GM19372 (cell line): Measurements from ENCODE around the gene EGR2.
"Not testable (repeated sequence)": the region's sequence is repeated elsewhere in the genome, so short reads cannot be mapped to it uniquely, and the experiment has no call there.

ENCODE experiments used
- ATAC-seq: cut with Tn5 transposase; IDR thresholded peaks from one replicate; pipeline ENCODE4 v1.9.1; 2021; ENCODE audit warnings: mild to moderate bottlenecking, low read depth, moderate library complexity; ENCODE audit not compliant: unreplicated experiment

The EGR2 gene

DNA sequence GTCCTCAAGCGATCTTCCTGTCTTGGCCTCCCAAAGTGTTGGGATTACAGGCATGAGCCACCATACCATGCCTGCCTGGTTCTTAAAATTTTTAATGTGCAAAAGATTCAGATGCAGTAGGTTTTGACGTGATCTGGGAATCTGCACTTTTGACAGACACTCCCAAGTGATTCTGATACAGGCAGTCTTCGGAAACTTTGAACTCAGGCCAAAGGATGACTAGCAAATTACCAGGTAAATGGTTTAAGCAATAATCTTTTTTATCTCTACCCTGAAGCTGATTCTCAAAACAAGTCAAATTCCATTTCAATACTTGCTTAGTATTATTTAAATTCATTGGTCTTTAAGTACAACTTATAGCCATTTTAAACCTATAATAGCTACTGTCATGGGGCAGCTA lies 14.3 kb downstream of the EGR2 start:
- ATAC-seq = no peak

DNA sequence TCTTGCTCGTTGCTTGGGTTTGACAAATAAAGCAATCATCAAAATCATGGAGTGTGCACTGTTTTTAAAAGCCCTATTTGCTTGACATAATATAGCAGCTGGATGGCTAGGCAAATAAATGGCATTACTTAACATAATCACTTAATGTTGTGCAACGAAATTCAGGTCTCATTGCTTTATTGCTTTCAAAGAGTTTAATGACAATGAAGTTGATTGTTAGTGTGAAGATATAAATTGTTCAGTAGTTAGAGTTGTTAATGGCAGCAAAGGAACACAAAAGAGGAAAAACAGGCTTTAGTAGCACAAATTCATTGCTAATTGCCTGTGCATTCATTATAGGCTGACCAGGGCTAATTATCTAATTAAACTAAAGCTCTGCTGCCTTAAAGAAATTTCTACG lies 19.3 kb downstream of the EGR2 start:
- ATAC-seq = no peak

DNA sequence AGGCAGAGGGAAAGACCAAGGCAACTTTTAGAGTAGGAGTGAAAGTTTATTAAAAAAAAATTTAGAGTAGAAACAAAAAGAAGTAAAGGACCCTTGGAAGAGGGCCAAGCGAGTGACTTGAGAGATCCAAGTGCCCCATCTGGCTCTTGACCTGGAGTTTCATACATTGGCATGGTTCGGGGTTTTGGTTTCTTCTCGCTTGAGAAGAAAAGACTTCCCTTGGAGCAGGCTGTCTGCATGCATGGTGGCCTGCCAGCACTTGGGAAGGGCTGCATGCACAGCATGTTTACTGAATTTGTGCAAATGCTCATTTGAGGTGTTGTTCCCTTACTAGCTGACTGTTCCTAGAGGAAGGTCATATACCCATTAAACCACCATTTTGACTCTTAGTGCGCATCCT lies 20.4 kb downstream of the EGR2 start:
- ATAC-seq = no peak

DNA sequence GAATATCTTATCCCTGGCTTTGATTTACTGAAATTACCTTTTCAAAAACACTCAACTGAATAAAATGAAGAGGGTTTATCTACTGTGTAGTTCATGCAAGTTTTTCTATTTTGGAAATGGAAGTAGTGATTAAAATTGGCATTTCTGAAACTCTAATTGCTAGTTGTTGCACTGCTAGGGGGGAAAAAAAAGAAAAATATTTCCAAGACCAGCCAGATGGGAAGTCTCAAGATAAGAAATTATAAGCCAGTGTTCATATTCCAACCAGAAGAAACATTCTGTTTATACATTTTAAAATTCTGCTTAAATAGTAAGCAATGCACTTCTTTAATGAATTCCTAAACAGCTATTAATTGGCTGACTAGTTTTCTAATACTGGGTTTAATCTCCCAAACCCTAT lies 21.1 kb downstream of the EGR2 start:
- no peak for ATAC-seq

DNA sequence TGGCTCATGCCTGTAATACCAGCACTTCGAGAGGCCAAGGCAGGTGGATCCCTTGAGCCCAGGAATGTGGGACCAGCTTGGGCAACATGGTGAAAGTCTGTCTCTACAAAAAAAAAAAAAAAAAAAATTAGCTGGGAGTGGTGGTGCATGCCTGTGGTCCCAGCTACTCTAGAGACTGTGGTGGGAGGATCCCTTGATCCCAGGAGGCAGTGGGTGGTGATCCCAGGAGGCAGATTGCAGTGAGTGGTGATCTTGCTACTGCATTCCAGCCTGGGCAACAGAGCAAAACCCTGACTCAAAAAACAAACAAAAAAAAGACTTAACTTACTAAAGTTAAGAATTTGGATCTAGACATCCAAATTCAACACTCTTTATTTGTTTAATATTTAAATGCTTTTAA lies 21.9 kb downstream of the EGR2 start:
- ATAC-seq = no peak

DNA sequence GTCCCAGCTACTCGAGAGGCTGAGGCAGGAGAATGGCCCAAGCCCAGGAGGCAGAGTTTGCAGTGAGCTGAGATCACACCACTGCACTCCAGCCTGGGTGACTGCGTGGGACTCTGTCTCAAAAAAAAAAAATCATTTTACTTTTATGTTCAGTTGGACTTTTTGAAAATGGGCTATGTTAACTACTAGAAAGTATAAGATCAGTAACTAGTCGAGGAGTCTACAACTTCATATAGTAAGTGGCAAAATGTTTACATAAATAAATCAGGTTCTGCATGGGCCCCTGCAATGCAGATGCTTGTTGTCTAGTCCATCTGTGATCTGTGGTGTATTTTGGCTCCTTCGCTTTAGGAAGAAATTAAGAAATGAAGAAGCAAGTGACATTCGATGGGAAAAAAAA lies 23.9 kb downstream of the EGR2 start:
- ATAC-seq = no peak

DNA sequence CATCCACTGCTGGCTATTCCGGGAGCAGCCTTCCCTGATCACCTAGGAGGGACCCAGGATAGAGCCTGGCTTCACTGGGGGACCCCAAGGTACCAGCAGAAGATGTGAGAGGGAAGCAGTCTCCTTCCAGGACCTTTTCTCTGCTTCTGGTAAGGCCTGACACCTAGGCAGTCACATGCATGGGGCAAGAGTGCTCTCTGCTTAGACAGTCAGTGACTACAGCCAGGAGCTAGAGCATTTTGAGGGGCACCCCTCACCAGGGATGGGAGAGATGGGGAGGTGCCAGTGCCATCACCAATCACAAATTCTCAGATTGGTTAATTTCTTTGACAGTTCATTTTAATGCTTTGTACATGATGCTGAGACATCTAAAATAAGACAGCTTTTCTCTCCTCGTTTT lies 25.6 kb downstream of the EGR2 start:
- ATAC-seq = no peak

DNA sequence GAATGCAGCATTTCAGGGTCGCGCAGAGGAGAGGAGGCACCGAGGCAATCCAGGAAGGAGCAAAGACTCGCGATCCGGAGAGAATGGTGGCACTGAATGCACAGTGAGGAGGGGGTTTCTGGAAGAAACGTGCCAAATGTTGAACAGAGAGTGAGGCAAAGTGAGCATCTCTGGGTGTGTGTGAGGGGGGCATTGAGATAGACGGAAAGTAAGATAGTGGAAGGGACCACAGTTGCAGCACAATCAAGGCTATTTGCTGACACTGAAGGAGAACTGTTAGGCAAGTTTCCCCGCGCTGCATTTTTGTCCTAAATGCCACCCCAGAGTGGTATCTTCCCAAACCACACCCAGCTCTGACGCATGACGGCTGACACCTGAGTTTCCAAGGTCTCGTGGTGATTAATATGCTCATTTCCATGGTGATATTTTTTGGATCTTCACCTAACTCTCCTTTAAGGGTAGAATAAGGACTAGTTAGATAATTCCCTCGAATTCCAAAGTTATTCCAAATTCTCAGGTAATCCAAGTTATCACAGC lies 26.1 kb downstream of the EGR2 start:
- ATAC-seq = no peak

DNA sequence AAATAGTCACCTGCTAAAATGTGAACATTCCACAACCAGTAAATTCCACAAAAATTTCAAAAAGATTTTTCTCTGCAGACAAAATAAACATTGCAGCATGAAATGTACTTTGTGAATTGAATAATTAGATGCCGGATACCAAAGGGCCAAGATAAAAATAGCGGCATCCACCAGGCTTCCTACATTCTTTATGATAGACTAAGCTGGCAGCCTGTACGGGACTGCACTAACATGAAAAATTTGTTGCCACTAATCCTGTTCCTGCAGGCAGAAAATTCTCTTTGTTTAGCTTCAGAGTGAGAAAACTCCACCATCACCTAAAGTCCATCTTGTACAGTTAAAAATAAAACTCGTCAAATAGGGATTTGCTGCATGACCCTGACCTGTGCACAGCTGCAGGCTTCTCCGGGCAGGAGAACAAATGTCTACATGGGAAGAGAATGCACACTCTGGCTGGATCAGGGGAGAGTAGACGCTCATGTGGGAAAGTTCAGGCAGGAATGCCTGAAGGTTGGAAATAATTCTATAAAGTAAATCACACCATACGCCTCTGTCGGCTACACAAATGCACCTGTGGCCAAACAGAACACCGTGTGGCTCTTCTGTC lies 27.2 kb downstream of the EGR2 start:
- no peak for ATAC-seq

DNA sequence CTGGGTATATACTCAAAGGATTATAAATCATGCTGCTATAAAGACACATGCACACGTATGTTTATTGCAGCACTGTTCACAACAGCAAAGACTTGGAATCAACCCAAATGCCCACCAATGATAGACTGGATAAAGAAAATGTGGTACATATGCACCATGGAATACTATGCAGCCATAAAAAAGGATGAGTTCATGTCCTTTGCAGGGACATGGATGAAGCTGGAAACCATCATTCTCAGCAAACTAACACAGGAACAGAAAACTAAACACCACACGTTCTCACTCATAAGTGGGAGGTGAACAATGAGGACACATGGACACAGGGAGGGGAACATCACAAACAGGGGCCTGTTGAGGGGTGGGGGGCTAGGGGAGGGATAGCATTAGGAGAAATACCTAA lies 27.9 kb downstream of the EGR2 start:
- ATAC-seq = not testable (repeated sequence)

DNA sequence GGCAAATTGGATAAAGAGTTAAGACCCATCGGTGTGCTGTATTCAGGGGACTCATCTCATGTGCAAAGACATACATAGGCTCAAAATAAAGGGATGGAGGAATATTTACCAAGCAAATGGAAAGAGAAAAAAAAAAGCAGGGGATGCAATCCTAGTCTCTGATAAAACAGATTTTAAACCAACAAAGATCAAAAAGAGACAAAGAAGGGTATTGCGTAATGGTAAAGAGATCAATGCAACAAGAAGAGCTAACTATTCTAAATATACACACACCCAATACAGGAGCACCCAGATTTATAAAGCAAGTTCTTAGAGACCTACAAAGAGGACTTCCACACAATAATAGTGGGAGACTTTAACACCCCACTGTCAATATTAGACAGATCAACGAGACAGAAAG lies 31.6 kb downstream of the EGR2 start:
- not testable (repeated sequence) for ATAC-seq

DNA sequence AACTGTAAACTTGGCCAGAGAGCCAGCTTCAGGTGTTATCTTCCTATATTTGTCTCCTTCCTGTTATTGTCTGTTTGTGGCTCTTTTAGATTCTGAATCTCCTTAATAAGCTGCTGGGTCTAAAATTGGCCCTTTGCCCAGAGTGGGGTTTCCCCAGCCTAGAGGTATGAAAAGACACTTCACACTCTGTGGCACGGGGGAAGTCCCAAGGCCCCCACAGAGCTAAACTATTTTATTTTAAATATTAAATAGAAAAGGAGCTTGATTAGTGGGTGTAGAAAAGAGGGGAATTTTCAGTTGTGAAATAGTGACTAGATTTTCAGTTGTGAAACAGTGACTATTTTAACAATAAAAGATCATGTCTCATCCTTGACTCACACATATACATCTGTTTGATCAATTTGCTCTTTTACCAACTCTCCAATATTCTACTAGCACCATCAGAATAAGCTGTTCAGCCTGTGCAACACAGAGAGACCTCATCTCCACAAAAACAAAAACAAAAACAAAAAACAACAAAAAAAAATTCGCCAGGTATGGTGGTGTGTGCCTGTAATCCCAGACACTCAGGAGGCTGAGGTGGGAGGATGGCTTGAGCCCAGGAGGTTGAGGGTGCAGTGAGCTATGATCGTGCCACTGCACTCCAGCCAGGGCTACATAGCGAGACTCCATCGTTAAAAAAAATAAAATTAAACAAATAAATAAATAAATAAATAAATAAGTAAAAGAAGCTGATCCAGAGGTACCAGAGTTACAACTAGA lies 36.5 kb downstream of the EGR2 start:
- peak; percentile 94 for ATAC-seq

DNA sequence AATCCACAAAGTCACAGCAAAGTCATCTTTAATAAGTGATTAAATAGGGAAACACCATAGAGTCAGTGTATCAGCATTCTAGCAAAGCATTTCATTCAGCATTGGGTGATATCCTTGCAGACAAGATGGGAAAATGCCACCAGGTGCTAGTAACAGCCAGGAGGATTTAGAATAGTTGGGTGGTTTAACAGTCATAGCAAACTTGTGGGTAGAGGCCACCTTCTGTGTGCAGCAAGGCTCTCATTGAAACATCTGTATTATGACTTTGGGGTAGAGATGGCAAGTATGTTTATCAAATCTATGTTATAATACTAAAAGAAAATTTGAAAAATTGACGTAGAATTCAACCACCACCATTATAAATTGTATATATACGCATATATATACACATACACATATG lies 38.0 kb downstream of the EGR2 start:
- ATAC-seq = no peak

DNA sequence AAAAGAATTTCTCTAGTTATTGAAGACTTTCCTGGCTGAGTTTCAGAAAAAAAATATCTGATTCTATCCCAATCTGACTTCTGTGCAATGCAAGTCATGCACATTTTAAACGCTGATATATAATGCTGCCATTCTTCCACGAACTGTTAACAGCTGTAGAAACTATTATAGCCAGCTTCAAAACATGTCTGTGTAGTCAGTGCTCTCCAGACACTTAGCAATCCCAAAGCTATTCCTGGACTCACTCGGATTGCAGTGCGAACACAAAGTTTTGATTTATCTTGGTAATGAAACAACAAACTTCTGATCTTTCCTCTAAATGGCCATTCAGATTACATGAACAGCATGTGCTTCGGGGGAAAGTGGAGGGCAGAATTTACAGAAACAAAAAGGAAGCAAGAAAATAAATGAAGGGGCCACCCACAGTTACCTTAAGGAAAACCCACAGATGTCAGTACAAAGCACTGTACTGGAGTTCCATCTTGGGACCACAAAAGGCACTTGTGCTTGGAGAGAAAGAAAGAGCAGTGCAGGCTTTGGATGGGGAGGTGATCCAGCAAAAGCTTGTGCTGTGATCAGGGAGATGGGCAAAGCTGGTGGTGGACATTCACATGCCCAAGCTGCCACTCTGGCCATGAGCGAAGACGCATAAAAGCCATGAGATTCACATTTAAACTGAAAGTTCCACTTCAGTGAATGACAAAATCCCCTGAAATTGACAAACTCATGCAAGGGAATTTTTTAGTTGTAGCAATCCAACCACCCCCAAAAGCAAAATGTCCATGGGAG lies 43.8 kb downstream of the EGR2 start:
- ATAC-seq = no peak

DNA sequence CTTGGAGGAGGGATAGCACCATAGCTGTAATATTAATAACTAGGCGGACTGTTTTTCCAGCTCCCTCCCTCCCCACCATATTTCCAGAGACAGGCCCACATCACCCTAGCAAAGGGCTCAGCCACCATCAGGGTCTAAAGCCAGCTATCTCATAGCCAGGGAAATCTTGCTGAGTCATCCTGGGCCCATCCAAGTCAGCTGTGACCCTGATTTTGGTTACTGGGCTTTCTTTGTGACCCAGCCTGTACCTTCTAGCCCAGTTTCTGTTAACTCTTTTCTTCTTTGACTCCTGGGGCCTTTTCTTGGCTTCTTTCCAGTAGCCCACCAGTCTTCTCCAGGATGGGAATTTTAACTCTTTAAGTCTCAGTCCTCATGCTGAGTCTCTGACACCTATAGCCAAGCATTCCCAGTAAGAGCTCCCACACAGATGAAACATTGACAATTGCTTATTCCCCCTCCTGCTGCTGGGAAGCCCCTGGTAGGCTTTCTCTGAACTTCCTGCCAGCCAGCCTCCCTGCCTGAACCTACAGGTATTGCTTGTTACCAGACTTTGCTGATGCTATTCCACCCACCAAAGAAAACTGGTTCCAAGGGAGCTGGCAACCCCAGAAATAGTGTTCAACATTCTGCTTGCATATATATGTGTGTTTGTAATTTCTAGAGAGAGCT lies 46.5 kb downstream of the EGR2 start:
- ATAC-seq = no peak

DNA sequence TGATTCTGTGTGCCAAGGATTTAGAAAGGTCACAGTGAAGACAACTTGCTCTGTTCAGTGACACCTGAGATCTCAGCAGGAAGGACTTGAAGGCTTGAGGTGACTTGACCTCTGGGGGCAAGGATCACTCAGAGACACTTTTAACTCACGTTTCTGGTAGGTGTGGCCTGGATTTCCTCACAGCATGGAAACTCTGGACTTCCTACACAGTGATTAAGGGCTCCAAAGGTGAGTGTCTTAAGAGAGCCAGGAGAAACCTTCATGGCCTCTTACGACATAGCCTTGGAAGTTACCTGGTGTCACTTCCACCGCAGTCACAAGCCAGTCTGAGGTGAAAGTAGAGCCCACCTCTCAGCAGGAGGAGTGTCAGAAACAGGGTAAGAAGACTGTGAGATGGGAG lies 49.8 kb downstream of the EGR2 start:
- no peak for ATAC-seq

DNA sequence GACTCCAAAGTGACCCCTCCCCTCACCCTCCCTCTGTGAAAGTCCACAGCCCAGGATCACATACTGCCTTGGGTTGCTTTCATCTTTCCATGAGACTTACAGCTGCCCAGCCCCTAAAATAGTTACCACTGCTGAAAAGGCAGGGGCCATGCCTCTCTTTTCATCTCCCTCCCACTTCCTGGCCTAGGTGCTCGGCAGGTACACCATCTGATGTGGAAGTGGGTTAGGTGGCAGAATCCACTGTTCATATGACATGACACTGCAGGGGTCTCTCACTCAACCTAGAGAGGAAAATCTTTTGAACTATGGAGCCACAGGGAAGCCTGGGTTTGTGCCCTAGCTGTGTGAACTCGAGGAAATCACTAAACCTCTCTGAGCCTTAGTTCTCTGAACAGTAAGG lies 50.4 kb downstream of the EGR2 start:
- ATAC-seq = no peak

DNA sequence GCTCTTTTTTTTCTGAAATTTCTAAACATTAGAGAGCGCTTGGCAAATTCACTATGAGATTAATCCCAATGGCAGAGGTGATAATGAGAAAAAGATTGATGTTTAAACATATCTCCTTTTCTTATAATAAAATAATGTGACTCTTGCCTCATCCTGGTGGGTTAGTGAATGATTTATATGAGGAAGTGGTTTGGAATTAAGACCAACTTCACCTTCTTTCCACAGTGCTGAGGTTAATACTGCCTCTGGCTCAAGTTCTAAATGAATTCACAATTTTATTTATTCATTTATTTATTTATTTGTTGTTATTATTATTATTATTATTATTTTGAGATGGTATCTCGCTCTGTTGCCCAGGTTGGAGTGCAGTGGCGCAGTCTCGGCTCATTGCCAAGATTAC lies 52.2 kb downstream of the EGR2 start:
- ATAC-seq = no peak

DNA sequence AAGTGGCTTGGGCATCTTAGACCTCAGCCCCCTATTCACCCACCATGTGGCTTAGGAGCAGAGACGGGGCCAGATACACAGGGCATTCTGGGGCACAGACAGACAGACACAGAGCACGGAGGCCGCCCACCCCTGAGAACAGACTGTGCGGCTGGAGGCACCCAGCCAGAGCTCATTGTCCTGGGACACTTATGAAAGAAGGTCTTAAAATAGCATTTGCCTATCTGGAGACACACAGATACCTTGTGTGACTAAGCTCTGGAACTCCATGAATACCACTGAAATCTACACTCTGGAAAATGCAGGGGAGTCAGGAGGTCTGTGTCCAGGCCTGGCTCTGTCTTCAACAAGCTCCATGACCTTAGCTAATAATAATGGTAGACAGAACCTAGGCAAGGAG lies 53.0 kb downstream of the EGR2 start:
- no peak for ATAC-seq
